SIG-M5 (cell line): Measurements from ENCODE around the gene SP6.

ENCODE experiments used
- DNase-seq: peaks from one replicate; lab custom pipeline; 2025; lab: John Stamatoyannopoulos, UW

The SP6 gene

DNA sequence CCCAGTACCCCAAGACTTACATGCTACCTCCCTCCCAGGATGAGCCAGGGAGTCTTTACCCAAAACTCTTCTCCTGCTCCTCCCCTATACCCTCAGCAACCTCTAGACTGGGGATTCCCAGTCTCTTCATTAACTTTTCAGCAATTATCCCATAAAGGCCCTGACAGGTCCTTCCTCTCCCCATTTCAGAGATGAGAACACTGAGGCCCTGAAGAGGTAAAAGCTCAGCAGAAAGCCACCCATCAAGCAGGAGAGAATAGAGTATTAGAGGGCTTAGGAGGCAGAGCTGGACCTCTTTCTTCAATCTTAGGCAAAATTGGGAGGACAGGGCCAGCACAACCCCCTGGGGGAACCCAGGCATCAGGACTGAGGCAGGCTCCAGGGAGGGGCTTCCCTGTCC, 5.9 kb upstream of the SP6 start:
- no peak for DNase-seq

DNA sequence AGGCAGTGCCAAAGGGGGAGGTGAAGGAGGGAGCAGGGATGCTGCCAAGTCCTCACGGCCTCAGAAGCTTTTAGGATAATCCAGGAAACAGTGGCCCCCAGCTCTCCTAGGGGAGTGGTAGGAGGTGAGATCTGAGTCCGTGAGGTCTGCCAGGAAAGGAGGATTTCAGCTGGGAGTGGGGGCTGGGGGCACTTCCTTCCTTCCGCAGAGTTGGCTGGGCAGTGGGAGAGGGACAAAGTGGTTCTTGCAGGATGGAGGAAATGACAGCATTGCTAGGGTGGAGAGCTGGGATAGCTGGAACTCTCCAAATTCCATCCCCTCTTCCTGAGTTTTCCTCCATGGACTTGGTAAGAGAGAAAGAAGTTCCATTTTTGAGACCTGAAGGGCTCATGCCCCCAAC, 4.8 kb upstream of the SP6 start:
- no peak for DNase-seq

DNA sequence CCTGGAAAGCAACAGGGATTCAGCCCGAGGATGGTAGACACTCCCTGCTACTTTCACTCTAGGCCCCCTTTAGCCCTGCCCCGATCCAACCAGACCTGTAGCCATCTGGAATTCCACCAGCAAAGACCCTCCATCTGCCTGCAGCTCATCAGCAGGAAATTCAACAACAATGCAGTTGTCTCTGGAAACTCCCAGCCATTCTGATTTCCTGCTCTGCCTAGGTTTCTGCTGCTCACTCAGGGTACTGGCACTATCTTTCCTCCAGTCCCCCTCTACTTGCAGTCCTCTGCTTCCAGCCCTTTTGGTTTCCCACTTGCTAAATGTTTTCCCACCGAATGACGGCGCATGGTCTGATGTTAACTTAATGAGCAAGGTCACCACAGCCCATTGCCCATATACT, 2.7 kb upstream of the SP6 start:
- no peak for DNase-seq

DNA sequence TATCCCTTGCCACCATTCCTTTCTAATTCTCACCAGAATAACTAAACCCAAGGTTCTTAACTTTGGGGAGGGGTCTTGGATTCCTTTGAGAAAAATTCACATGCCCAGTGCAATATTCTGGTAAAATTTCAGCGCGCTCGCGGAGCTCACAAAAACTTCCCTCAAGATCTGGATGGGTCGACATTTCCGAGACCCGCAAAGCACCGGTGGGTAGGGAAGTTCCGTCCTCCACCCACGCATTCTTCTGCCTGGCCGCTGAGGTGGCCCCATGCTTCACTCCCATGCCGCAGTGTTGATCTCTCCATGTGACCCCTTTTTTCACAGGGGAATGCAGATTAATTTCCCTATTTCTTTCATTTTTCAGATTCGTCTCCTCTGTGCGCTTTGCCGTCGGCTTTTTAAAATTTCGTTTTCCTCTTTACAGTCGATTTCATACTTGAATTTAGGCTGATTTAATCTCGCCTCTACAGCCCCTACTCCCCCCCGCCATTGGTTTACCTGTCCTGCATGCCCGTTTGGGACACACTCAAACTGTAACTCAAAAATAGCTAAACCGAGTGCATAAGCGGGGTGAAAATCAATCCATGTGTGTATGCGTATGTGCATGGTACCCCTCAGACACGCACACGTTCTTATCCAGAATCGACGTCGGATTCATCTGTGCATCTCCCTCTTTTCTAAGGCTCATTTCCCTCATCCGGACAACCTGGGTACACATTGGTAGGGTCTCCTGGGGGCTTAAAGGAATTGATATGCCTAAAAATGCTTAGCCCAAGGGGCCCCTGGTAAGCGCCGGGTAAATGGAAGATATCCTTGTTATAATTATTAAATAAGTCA, 1.4 kb upstream of the SP6 start:
- no peak for DNase-seq

DNA sequence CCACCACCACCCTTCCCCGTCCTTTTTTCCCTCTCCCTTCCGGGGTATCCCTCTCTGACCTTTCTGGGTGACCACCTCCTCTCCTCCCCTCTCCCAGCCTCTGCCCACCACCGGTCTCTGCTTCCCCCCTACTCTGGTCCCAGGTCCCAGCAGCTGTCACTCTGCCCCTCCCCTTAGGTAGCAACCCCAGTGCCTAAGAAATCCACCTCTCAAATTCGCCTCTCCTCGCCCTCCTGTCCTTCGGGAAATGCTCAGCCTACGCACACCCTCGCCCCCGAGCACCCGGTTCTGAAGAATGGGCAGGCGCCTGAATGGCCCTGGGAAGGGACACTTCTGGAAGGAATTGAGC, 775 bp upstream of the SP6 start:
- no peak for DNase-seq

DNA sequence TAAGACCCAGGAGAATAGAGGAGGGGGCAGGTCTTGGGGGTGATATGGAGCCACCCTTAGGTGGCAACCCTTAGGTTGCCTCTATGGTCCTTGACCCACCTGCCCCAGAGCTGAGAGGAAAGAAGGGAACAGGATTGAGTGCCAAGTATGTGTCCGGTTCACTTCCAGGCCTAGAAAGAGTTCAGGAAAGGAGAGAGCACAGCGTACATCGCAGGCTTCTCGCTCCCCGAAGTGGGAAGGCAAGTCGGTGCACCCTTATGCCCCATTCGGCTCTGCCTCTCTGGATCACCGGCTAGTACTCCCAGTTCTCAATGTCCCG, 631 bp downstream of the SP6 start:
- no peak for DNase-seq

DNA sequence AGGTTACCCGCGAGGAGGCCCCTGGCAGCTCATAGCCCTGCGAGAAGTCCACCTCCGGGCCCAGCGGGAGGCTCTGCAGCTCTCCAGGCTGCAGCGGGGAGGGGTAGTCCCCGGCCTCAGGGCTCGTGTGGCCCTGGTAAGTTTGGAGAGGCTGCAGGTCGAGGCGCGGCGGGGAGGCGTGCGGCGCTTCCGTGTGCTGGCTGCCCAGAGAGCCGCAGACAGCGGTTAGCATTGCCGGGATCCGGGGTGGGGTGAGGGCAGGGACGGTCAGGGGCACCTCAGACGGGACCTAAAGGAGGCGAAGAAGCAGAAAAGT, 2.8 kb downstream of the SP6 start:
- no peak for DNase-seq

DNA sequence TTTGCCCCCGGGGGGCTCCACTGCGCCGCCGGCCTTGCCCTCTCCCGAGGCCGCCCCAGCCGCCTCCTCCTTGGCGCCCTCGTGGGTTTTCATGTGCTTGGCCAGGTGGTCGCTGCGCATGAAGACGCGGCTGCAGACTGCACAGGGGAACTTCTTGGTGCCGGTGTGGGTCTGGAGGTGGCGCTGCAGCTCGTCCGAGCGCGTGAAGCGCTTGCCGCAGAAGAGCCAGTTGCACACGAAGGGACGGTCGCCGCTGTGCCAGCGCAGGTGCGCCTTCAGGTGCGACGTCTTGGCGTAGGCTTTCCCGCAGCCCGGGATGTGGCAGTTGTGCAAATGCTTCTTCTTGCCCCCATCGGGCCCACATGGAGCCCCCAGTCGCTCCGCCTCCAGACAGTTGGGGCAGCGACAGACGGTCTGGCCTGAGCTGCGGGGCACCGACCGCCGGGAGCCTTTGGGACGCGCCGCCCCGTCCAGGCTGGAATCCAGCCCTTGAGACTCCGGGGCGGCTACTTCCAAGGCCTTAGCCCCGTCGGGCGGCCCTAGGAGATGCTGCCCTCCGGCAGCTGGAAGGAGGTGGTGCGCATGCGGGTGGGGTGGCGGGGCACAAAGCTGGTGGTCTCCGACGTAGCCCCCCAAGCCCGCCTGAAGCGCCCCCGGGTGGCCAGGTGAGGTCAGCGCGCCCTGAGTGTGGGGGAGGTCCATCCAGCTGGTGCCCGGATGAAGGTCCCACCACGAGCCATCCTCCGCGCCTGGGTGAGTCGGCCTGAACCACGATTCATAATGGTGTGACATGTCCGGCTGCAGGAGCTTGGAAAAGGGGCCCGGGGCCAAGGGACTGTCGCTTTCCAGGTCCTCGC, 3.4 kb downstream of the SP6 start:
- DNase-seq, result no peak

DNA sequence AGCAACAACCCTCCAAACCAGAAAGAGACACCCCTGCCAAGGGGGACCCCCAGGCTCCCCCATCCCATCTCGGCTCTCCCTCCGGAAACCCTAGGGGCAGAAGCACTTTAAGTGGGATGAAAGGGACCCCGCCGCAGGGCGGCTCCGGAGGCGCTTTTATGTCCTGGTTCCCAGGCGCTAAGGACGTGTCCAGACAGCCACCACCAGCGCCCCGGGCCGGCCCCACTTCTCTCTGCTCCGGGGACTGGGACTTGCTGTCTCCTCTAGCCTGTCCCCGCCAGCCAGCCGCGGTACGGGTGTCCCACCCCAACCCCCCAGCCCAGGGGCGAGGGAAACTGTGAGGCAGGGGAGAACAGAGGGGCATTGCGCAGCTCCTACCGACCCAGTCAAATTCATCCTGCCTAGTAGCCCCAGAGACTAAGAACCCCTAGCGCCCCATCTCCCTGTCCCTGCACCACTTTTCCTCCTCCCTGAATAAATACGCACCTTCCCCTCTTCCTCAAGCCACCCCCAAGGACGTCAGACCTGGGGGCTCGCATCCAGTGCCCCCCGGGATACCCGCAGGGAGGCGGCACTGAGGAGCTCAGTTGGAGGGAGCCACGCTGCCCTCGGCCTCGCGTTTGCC, 4.1 kb downstream of the SP6 start:
- DNase-seq, result no peak

DNA sequence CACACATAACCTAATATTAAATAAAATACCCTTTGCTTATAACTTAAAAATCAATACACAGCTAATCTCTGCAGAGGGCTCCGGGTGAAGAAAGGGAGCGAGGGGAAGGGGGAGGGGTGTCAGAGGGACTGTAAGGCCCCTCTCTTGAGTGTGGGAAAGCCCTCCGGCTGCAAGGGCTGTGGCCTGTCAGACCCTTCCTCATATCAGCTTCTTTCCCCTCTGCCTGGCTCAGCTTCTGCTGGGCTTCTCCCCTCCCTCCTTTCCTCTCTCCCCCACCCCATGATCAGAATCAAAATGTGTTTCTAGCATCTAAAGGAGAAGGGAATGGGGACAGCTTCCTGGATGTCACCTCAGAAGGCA, 5.3 kb downstream of the SP6 start:
- DNase-seq, result no peak

DNA sequence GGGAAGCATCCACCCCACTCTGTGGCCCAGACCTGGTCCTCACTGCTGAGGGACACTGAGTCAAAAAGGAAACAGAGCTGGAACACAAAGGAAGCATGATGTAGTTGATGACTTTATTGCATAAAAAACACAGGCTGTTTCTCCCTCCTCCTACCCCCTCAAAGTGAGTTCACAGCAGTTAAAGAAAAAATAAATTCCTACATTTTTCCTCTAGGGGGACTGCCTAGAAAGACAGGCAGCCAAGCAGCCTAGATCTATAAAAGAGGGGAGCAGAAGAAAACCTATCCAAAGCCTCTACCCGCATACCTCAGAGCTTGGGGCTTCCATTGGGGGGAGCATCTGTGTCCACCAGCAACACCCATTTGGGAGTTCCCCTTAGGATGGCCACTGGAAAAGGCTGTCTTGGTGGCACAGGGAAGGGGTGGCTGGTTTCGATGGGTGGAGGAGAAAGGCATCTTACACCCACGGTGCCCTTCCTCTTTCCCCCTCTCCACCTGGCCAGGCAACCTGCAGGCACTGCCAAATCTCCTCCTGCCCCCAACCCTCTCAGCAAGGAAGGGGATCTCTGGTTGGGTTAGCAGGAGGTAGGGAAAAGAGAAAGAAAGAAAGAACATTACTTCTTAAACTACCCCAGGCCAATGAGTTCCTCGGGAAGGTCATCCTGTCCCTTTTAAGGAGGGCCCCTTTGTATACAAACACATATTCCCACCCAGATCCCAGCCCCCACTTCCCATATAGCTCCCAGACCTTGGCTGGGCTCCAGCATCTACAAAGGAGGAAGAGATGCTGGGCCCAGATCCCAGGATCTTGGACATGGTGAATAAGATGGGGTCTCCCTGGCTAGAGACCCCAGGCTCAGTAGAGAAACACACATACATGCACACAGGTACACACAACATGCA, 5.9 kb downstream of the SP6 start:
- no peak for DNase-seq

DNA sequence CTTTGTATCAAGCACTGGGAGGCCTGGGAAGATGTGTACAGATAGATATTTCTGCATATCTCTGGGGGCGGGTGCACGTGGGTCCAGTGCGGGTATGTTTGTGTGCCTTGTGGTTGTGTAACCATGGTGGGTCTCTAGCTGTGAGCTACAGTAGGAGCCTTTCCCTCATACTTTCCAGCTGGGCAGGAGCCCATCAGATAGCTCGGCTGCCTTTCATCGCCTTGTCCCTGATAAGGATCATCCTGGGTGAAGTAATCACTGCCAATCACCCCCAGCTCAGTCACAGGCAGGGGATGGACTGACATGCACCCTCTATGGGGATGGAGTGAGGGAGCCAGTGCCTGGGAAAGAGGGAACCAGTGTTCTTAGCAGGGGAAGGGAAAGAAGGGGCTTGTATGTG, 6.7 kb downstream of the SP6 start:
- DNase-seq, result no peak

DNA sequence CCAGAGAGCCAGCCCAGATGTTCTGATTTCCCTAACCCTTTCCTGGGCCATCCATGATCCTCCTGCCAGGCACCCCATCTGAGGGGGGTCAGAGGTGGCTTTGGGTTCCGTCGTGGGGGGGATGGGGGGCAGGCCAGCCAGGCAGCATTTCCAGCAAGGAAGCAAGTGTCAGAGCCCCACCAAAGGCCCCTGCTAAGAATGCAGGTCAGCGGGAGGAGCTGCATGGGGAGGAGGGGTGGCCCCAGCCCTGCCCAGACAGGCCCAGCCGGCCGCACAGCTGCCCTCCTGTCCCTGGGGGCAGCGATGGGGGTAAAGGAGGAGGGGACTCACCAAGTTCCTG, 7.6 kb downstream of the SP6 start:
- DNase-seq, result no peak

DNA sequence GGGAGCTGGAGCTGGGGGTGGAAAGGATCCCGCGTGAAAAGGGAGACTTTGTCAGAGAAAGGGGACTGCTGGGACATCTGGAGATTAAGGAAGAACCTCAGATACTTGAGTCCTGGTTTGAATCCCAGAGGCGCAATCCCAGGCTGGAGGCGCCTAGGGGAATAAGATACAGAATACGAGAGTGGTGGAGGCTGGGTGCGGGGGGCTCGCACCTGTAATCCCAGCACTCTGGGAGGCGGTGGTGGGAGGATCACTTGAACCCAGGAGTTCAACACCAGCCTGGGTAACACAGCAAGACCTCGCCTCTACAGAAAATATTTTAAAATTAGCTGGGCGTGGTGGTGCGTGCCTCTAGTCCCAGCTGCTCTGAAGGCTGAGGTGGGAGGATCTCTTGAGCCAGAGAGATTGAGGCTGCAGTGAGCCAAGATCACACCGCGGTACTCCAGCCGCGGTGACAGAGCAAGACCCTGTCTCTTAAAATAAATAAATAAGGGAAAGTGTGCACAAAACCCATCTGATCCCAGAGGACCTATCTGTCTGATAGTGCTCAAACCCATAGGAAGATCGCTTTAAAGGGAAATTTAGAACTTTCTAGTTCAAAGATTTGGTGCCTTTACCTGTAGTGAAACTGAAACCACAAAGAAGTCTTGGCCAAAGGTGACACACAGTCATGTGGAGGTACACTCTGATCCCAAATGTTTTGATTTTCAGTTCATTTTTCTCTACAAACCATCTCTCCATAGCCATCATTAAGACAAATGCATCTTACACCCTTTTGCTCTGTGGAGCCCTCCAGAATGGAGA, 9.3 kb downstream of the SP6 start:
- DNase-seq, result no peak

DNA sequence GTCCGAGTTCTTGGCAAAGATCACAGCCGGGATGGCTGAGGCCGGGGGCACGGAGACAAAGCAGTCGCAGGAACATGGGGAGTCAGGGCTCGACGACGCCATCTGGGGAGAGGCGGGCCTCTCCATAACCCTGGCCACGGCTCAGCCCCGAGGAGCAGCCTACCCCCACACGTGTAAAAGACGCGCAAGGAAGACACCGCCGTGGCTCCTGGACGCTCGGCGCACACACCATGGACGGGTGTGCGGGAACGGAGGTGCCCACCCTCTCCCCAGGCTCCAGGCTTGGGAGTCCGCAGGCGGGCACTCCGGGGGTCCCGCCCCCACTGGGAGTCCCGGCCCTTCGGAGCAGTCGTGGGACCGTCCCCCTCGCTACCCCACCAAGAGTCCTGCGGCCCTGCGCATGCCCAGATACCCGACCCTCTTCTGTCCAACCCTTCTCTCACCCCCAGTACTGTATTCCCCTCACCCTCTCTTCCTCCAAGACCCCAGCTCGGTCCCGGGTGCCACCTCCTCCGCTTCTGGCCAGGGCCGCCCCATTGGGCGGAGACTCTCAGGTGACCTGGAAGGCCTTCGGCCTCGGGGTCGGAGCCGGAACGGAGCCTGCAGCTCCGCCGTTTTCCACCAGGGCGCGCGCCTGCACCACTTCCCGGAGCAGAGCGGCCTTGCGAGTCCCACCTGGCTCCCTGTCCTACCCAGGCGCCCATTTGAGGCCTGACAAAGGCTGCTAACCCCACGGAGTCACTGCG, 10.0 kb downstream of the SP6 start, which contains the start of gene SCRN2:
SCRN2 (minus strand) TSS at position 532 of the 746 bp plus-strand sequence; CDS start at position 102, 430 bp downstream.
- DNase-seq, result no peak

DNA sequence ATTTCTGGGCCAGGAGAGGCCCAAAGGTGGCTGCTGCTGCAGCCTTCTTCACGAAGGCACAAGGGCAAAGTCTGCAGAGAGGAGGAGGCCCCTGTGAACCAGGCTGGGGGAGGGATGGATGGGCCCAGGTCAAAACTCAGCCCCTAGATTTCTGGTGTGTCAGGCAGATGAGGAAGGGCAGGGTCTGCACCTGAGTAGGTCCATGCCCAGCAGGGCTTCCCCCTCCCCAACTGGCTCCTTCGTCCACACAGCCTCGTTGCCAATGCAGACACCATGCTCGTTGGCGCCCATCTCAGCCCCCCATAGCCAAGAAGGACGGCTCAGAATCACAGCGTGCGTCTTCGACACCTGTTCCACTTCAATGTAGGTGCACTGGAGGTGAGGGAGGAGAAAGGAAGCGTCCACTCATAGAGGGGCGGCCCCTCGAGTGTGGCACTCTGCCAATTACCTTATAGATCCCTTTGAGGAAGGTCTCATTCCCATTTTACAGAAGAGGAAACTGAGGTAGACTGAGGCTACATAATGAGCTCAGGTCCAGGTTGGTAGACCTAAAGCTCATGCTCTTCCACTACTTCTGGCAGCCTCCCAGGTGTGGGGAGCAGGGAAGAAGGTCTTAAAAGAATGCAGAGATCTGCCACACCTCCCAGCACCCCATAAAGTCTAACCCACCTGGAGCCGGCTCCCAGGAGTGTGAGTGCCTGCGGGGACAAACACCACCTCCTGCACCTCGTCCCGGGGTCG, 10.8 kb downstream of the SP6 start:
- no peak for DNase-seq

DNA sequence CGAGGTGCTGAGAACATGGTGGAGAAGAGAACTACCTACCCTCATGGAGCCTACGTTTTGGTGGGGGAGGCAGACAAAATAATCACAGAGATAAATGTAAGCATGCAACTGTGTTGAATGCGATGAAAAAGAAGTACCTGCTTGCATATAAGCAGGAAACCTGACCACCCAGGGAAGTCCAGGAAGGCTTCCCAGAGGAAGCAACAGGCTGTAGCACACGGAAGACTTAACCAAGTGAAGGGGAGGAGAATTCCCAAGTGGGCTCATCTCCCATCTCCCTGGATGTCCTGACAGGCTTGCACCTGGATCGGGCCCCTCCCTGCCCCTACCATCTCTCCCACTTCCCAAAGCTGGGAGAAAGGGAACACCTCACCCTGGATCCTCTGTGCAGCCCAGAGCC, 11.9 kb downstream of the SP6 start:
- no peak for DNase-seq

DNA sequence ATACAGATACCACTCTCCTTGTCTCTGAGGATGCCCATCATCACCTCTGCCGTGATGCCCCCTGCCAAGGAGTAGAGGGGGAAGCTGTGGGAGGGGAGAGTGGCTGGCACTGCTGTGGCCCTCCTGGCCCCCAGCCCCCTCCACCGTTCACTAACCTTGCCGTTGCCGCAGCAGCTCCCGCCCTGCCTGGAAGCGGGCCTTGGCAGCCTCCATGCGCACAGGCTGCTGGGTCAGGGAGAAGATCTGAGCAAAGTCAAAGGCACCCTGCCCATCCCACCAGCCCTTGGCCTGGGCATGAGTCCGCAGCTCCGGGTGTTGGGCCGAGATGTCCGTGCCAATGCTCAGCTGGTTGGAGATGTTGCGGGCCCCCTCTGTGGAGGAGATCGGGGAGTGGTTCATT, 12.3 kb downstream of the SP6 start:
- DNase-seq, result no peak

DNA sequence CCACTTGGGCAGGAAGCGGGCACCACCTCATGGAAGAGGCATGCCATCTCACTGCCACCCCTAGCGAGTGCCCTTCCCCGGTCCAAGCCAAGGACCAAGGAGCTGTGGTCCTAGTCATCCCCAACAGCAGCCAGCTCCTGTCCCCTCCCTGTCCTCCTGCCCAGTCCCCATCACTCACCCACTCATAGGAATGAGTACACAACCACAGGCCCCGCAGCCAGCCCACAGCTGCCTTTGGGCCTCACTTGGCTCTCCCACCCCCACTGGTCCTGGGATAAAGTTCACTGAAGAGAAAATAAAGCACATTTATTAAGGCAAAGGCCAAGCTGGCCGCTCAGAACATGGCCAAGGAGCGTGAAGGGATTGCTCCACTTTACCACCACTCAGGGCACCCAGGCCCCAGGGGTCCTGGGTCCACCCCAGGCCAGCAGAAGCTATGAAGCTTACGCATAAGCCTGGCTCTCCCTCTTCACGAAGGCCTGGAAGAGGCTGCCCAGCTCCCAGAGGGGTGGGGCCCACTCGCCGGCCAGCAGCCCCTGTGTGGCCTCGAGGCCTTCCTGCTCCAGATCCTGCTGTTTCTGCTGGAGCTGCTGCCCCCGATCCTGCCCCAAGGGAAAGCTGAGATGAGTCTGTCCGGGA, 13.4 kb downstream of the SP6 start:
- no peak for DNase-seq

DNA sequence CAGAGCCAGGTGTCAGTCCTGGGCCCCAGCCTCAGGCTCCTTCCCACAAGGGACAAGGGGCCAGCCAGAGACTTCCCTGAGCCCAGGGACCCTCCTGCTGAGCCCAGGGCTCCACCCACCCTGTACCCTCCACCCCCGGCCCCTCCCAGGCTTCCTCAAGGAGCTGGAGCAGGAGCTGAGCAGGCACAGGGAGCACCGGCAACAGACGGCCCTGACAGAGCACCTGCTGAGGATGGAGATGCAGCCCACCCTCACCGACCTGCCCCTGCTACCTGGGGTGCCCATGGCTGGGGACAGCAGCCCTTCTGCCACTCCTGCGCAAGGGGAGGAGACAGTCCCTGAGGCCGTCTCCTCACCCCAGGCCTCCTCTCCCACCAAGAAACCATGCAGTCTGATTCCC, 14.4 kb downstream of the SP6 start:
- no peak for DNase-seq
